GM19395 (cell line): ENCODE data around the gene NIPAL3.

Experiments used
- ATAC-seq: cut with Tn5 transposase; IDR thresholded peaks from one replicate; pipeline ENCODE4 v1.9.1; 2021; ENCODE audit warnings: mild to moderate bottlenecking, moderate library complexity; ENCODE audit not compliant: unreplicated experiment

NIPAL3 gene

GRCh38 chr1:24415334-24415909, at the start of gene NIPAL3:
Gene NIPAL3 (plus strand): TSS chr1:24415802. CDS start chr1:24419548, 3,746 bp downstream.
- peak; percentile 96 for ATAC-seq

DNA sequence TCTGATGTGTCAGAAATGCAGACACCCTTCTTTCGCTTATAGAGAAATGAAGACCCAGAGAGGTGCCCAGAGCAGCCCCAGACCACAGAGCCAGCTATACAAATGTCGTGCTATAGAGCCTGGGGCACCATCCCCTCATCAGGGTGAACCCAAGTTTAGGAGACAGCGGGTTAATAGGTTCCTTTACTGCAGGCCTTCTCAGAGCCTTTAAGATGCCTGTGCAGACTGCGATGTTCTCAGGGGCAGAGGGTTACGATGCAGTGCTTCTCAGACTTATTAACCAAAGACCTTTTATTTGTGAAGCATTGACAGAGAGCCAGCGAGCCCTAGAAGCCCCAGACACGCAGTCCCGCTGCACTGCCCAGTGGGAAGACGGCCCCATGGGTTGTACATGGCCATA, 48.9 kb upstream of the NIPAL3 start:
- no peak for ATAC-seq

DNA sequence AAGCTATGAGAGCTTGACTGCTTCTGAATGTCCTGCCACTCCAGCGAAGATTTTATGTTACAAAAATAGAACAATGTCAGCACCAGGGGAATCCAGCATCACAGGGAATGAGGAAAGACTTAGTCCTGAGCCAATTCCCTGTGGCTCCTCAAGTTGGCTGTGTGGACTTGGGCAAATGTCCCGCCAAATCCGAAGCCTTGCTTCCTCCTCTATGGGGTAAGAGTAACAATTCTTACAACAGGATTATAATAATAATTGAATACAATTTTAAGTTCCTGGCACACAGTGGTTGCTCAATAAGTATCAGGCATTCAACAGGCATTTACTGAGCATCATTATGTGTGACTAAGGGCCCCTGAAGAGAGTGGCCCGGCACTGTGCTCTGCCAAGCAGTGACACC, 46.4 kb upstream of the NIPAL3 start:
- no peak for ATAC-seq

DNA sequence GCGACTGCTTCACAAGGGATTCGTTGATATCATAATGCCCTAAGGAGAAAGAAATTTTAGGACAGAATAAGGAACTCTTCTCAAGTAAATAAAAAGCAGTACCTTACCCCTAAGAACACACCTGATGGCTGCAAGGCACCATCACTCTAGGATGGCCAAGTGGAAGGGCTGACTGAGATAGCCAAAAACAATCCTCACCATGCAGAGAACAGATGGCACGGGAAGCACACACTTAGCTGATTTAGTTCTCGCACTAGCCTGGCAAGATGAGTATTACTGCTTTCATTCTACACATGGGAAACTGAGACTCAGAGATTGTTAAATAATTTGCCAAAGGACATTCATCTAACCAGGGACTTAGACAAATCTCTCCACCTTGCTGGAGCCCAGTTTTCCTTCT, 45.8 kb upstream of the NIPAL3 start:
- ATAC-seq, result no peak

- ATAC-seq, result no peak
Measured at GRCh38 chr1:24373044-24373443, 42.6 kb upstream of the NIPAL3 start.

DNA sequence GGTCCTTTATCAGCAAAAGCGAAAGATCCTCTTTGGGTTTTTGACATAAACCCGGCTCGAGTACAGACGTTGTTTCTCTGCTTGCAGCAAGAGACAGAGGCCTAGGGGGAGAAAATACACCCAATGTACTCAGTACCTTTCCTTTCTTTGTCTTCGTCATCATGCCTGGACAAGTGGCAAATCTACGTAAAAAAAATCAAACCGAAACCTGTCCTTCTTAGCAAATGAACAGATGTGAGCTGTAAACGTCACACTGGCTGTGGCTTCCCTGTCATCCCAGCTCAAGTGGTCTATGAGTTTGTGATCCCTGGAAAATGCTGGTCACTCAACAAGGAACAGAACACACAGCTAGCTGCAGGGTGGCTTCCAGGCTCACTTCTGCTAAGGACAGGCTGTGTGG, 41.9 kb upstream of the NIPAL3 start:
- no peak for ATAC-seq

DNA sequence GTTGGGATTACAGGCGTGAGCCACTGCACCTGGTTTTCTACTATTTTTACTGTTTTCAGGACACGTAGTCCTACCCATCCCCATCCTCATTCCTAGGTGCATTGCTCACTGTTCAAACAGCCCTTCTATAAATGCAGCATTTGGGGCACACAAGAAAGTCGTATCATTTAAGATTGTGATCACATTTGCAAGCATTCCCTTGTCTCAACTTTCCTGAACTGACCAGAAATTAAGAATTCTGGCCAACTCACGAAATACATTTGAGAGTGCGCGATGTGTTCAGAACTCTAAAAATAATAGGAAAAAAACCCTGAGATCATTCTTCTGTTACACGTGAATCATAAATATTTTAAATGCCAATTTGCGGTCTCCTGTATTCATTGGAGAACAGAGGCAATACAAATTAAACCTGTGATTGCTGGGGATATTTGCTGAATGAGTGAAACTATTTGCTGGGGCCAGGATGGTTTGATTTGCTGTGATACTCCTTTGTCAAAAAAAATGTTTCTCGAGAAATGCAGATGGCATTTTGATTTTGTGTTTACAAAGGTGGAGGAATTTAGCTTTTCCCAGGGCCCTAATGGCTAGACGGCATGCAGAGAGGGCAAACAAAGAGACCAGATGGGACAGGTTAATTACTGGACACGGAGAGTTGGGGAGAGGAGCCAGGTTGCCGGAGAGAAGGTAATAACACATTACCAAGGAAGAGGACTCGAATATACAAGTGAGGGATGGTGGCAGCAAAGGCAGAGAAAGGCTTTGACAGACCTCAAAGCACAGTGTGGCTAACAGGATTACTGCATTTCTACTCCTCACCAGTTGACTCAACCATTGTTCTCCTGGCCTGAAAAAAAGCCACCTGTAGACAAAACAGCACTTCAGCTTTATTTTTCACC, 40.5 kb upstream of the NIPAL3 start:
- ATAC-seq, result no peak

- ATAC-seq, result no peak
Measured at GRCh38 chr1:24379733-24380315, 35.8 kb upstream of the NIPAL3 start.

- ATAC-seq, result no peak
Measured at GRCh38 chr1:24380508-24380907, 35.1 kb upstream of the NIPAL3 start.

DNA sequence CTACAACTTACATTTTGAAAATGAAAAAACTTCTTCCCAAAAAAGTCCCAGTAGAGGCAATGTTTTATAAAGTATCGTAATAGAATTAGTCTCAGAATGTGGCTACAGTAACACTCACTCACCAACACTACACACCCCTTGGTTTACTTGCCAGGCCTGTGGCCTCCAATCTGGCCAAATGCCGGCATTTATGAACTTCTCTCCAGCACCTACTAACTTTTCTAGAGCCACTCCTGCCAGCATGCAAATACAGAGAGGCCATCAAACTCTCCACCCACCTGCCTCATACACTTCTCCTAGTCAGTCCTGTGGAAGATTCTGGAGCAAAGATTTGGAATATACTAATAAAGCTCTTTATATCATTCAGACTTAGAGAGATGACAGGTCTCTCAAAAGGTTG, 34.3 kb upstream of the NIPAL3 start:
- no peak for ATAC-seq

GRCh38 chr1:24382165-24382577, 33.4 kb upstream of the NIPAL3 start:
- ATAC-seq, result no peak

DNA sequence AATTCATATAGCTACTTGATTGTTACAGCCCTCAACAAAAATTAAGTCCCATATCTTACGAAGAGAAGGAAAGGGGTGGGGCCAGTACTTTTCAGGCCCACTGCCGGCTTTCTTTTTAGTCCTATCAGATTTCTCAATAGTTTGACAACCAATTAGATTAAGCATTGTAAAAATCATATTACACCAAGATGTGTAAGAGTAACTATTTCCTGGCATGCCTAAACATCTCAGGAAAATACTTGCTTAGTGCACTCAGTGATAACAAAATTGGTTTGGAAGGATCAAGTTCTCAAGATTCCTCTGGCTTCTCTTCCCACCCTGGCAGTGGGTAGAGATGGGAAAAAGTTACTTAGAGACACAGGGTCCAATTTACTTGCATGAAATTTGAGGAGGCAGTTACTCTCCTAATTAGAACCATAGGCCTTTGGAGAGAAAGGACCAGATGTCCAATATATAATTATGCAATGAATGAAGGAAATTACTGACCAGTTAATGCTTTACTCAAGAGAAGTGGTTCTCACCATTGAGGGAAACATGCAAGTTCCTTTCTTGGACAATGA, 32.1 kb upstream of the NIPAL3 start:
- no peak for ATAC-seq

- ATAC-seq, result peak; percentile 76
Measured at GRCh38 chr1:24384251-24385090, 31.1 kb upstream of the NIPAL3 start.

DNA sequence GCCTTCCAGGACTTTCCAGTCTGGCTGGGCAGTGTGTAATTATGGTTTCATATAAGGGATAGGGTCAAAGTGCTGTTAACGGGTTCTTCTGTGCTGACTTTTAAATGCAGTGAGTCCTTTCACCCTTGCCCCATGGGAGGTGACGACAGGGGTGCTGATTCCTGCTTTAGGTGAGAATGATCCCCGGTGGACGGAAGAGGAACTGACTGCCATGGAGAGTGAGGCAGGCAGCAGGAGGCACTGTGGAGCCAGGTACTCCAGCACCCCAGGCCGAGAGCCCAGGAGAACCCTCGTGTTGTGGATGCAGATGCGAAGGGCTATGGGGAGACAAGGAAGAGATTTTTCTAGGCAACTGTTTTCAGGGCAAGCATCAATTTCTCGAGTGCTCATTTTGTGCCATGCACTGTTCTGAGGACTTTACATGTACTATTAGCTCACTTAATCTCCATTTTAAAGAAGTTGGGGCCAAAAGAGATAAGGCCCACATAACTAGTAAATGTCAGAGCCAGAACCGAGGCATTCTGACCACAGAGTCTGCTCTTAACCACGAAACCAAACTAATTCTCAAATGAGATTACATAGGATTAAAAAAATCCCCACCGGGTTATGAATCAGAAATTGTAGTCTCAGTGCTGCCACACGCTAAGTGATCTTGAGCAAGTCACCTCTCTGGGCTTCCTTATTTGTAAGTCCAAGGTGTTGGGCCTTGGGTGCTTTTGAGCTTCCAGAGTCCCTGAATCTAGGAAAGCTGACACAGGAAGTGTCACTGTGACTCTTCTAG, 30.3 kb upstream of the NIPAL3 start:
- ATAC-seq, result no peak

DNA sequence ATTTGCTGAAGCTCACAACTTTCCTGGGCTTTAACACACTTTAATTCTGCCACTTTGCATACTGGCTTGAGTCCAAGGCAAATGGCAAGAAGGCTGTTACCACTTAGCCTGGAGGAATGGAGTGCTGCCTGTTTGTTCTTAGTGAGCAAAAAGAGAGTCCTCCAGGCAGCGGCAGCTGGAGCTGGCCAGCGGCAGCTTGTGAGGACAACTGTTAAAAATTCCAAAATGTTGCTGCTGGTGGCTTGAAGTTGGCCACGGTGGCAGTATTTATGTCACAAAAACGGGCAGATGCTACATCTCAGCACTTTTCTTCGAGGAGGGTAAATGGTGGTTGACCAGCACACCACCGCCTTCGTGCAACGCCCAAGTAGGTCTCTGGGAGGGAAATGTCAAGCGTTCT, 29.4 kb upstream of the NIPAL3 start:
- ATAC-seq, result no peak

DNA sequence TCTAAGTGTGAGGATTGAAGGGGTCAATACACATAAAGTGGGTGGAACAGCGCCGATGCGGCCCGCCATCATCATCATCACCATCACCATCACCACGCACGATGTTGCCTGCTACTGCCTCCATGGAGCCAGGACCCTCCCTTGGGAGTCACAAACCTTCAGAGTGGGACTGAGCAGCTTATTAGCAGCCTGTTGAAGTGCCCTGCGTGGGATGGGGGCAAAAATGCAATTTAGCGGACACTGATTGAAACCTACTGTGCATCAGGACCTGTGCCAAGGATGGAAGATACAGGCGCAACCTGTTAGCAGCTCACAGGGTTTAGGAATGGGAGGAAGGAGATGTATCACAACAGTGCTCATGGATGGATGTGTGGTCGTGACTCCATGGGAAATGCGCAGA, 28.7 kb upstream of the NIPAL3 start:
- no peak for ATAC-seq

GRCh38 chr1:24387636-24388175, 27.9 kb upstream of the NIPAL3 start:
- ATAC-seq, result no peak

- ATAC-seq, result no peak
Measured at GRCh38 chr1:24388331-24388885, 27.2 kb upstream of the NIPAL3 start.

- no peak for ATAC-seq
Measured at GRCh38 chr1:24389231-24389678, 26.3 kb upstream of the NIPAL3 start.
